ENCODE measurements around the gene ARRB1. TPM values are rescaled to one million over a fixed set of nuclear protein-coding genes. Genes with fewer than 3 reads are reported as not detected.

Gene ARRB1
- total RNA-seq, 1 donor from 2014 or later = 1.0 TPM

GRCh38 chr11:75286826-75287465 lies 64.5 kb downstream of the ARRB1 start:
- no peaks in the 10 kb centered on the region for H3K9me3 Mint-ChIP-seq
- Histone ChIP-seq H3K4me2 (no peak overlapping the region), H2AFZ (replicated peaks) (no peak overlapping the region), H3K27me3 (no peaks in the 10 kb centered on the region), H3K36me3 (no peaks in the 10 kb centered on the region), H3F3A (ENCODE audit: low read depth) (no peaks in the 10 kb centered on the region), H3K4me1 (no peaks in the 10 kb centered on the region), H4K20me1 (ENCODE audit: low read depth) (no peaks in the 10 kb centered on the region), H3K79me2 (ENCODE audit: low read depth) (no peaks in the 10 kb centered on the region), H3K4me3 (no peak overlapping the region), H3K27ac (no peak overlapping the region), H3K9me3 (ENCODE audit: low read depth) (no peaks in the 10 kb centered on the region), H3K9ac (no peak overlapping the region)
- TF ChIP-seq EZH2phosphoT487 (IDR thresholded peaks at IDR 0.05) (no peak), EZH2 (IDR thresholded peaks at IDR 0.05) (no peak), CTCF (IDR thresholded peaks at IDR 0.05) (no peak)
- peaks cover 2% of the 10 kb centered on the region for H3K27me3 Mint-ChIP-seq (ENCODE audit: insufficient read depth, low read depth)
- H3K27ac Mint-ChIP-seq = no peak overlapping the region
- no peaks in the 10 kb centered on the region for H3K36me3 Mint-ChIP-seq
- peaks cover 10% of the 10 kb centered on the region for H3K4me1 Mint-ChIP-seq
- no peak for DNase-seq (ENCODE audit: low spot score)
- no peak overlapping the region for H3K4me3 Mint-ChIP-seq

GRCh38 chr11:75285776-75286360 lies 65.6 kb downstream of the ARRB1 start:
- DNase-seq (ENCODE audit: low spot score) = no peak
- no peak overlapping the region for H3K27ac Mint-ChIP-seq
- no peaks in the 10 kb centered on the region for H3K36me3 ChIP-seq
- no peaks in the 10 kb centered on the region for H3K27me3 ChIP-seq
- H3K9me3 Mint-ChIP-seq = no peaks in the 10 kb centered on the region
- no peaks in the 10 kb centered on the region for H3K79me2 ChIP-seq (ENCODE audit: low read depth)
- H3F3A ChIP-seq (ENCODE audit: low read depth) = no peaks in the 10 kb centered on the region
- H3K4me3 ChIP-seq = no peak overlapping the region
- H3K27me3 Mint-ChIP-seq (ENCODE audit: insufficient read depth, low read depth) = peaks cover 2% of the 10 kb centered on the region
- H2AFZ ChIP-seq (replicated peaks) = no peak overlapping the region
- no peak overlapping the region for H3K9ac ChIP-seq
- H3K4me3 Mint-ChIP-seq = no peak overlapping the region
- H3K4me1 Mint-ChIP-seq = peaks cover 10% of the 10 kb centered on the region
- no peaks in the 10 kb centered on the region for H3K4me1 ChIP-seq
- TF ChIP-seq CTCF (IDR thresholded peaks at IDR 0.05) = no peak
- TF ChIP-seq EZH2phosphoT487 (IDR thresholded peaks at IDR 0.05) = no peak
- no peak for TF ChIP-seq EZH2 (IDR thresholded peaks at IDR 0.05)
- H3K36me3 Mint-ChIP-seq = no peaks in the 10 kb centered on the region
- no peak overlapping the region for H3K4me2 ChIP-seq
- H3K9me3 ChIP-seq (ENCODE audit: low read depth) = no peaks in the 10 kb centered on the region
- H3K27ac ChIP-seq = no peak overlapping the region
- no peaks in the 10 kb centered on the region for H4K20me1 ChIP-seq (ENCODE audit: low read depth)

- DNase-seq (ENCODE audit: low spot score) = no peak
- Histone ChIP-seq H3K9me3 (ENCODE audit: low read depth) (no peaks in the 10 kb centered on the region), H4K20me1 (ENCODE audit: low read depth) (no peaks in the 10 kb centered on the region), H3F3A (ENCODE audit: low read depth) (no peaks in the 10 kb centered on the region), H2AFZ (replicated peaks) (no peak overlapping the region), H3K27ac (no peak overlapping the region), H3K9ac (no peak overlapping the region), H3K4me3 (no peak overlapping the region), H3K27me3 (no peaks in the 10 kb centered on the region), H3K36me3 (no peaks in the 10 kb centered on the region), H3K4me2 (no peak overlapping the region), H3K79me2 (ENCODE audit: low read depth) (no peaks in the 10 kb centered on the region), H3K4me1 (no peaks in the 10 kb centered on the region)
- no peaks in the 10 kb centered on the region for H3K9me3 Mint-ChIP-seq
- no peaks in the 10 kb centered on the region for H3K36me3 Mint-ChIP-seq
- peaks cover 2% of the 10 kb centered on the region for H3K27me3 Mint-ChIP-seq (ENCODE audit: insufficient read depth, low read depth)
- H3K4me3 Mint-ChIP-seq = no peak overlapping the region
- TF ChIP-seq CTCF (IDR thresholded peaks at IDR 0.05) (no peak), EZH2 (IDR thresholded peaks at IDR 0.05) (no peak), EZH2phosphoT487 (IDR thresholded peaks at IDR 0.05) (no peak)
- peaks cover 8% of the 10 kb centered on the region for H3K4me1 Mint-ChIP-seq
- no peak overlapping the region for H3K27ac Mint-ChIP-seq
Measured at GRCh38 chr11:75283391-75283931, 68.0 kb downstream of the ARRB1 start.

All from neural progenitor cell (in vitro differentiated cells).